Right lobe of liver (tissue), 4 donors: ENCODE measurements around the gene PKD2L2.

Experiments used
- POLR2A ChIP-seq: fragments of 450-650 bp; IDR thresholded peaks from one replicate; pipeline ENCODE4 v1.6.1; 2017; ENCODE audit warnings: antibody characterized with exemption, mild to moderate bottlenecking
- TF ChIP-seq, protein P1 (sequence below), 4 donors: fragments of 200-600 bp in 3 of 4; fragments of 450-650 bp in 1 of 4; IDR thresholded peaks; one replicate each; pipeline versions ENCODE4 v1.5.1 to v1.8.0; 2016 to 2022; ENCODE audit warnings: antibody characterized with exemption in 4 of 4, mild to moderate bottlenecking in 2 of 4
- donor health status: DM: no; HTN: no; CAD: no.
- donor health status: DM: no; HTN: no; CAD: no.
- donor health status: DM: no; HTN: yes; CAD: no.

DNA sequence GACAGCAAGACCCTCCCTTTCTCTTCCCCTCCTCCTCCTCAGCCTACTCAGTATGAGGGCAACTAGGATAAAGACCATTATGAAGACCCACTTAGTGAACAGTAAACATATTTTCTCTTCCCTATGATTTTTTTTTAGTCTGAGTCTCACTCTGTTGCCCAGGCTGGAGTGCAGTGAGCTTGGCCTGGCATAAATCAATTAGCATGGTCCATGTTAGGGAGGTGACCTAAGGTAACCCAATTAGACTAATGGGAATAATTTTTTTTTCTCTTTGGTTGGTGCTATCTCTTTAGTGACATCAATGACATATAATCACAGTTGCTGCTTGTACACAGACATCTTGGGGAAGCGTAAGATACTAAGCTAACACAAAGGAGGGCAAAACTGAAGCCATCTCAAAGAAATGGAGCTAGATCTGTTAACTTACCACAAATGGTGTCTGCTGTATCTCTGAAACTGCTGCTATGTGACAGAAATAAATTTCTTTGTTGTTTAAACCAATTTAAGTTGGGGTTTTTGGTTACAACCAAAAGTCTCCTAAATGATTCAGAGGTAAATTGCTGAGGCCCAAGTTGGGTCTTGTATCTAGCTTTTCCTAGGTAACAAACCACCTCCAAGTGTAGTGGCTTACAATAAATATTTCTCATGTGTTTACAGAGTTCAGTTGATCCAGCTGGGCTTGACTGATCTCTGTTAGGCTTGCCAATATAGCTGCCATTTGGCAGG, 13.3 kb downstream of the PKD2L2 start:
- no peak for TF ChIP-seq POLR2A
- TF ChIP-seq, protein P1, sequence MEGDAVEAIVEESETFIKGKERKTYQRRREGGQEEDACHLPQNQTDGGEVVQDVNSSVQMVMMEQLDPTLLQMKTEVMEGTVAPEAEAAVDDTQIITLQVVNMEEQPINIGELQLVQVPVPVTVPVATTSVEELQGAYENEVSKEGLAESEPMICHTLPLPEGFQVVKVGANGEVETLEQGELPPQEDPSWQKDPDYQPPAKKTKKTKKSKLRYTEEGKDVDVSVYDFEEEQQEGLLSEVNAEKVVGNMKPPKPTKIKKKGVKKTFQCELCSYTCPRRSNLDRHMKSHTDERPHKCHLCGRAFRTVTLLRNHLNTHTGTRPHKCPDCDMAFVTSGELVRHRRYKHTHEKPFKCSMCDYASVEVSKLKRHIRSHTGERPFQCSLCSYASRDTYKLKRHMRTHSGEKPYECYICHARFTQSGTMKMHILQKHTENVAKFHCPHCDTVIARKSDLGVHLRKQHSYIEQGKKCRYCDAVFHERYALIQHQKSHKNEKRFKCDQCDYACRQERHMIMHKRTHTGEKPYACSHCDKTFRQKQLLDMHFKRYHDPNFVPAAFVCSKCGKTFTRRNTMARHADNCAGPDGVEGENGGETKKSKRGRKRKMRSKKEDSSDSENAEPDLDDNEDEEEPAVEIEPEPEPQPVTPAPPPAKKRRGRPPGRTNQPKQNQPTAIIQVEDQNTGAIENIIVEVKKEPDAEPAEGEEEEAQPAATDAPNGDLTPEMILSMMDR (IDR thresholded peaks at IDR 0.05), result no peak
